Upper lobe of right lung (tissue), 1 donor: ENCODE data around the gene PRLH. TPM values are rescaled to one million over a fixed set of nuclear protein-coding genes. Genes with fewer than 3 reads are reported as not detected.
"Not testable (repeated sequence)": the region's sequence is repeated elsewhere in the genome, so short reads cannot be mapped to it uniquely, and the experiment has no call there.

Experiments
- ATAC-seq: fragments of 200-7000 bp; cut with Tn5 transposase; one replicate; pipeline ENCODE4 v1.9.1; 2020; ENCODE audit warnings: mild to moderate bottlenecking, moderate library complexity
- DNase-seq: peaks from one replicate; pipeline ENCODE4 v3.0.0-alpha.2; 2020
- H3K27ac ChIP-seq: fragments of 200-600 bp; one replicate; pipeline ENCODE4 v1.8.0; 2022
- H3K27me3 ChIP-seq: fragments of 200-600 bp; one replicate; pipeline ENCODE4 v1.8.0; 2022; ENCODE audit warnings: mild to moderate bottlenecking
- H3K36me3 ChIP-seq: fragments of 200-600 bp; one replicate; pipeline ENCODE4 v1.8.0; 2022
- H3K4me1 ChIP-seq: fragments of 200-600 bp; one replicate; pipeline ENCODE4 v1.8.0; 2022
- H3K4me3 ChIP-seq: fragments of 200-600 bp; one replicate; pipeline ENCODE4 v1.8.0; 2022; ENCODE audit warnings: mild to moderate bottlenecking
- H3K9me3 ChIP-seq: fragments of 200-600 bp; one replicate; pipeline ENCODE4 v1.8.0; 2022
- intact Hi-C: fragments of 100-400 bp; cut with DNase I; formaldehyde crosslinking; loops from one replicate; pipeline ENCODE4 v1.11.0; 2022
- total RNA-seq: library from RNA; stranded (reverse); fragmentation: NEBNext Ultra II Directional; extraction: Animal tissue kit (Norgen Biotek cat#: 25700); gene quantifications from one replicate; pipeline ENCODE4 v1.2.1, GENCODE V29; 2021
- TF ChIP-seq, protein P1 (sequence below): fragments of 200-600 bp; IDR thresholded peaks from one replicate; pipeline ENCODE4 v1.8.0; 2022; ENCODE audit warnings: antibody characterized with exemption
- donor health status: DM: no; HTN: yes; CAD: no; lungs with severe emphysema.

Gene PRLH
- total RNA-seq, 1 donor from 2014 or later, result not detected

DNA sequence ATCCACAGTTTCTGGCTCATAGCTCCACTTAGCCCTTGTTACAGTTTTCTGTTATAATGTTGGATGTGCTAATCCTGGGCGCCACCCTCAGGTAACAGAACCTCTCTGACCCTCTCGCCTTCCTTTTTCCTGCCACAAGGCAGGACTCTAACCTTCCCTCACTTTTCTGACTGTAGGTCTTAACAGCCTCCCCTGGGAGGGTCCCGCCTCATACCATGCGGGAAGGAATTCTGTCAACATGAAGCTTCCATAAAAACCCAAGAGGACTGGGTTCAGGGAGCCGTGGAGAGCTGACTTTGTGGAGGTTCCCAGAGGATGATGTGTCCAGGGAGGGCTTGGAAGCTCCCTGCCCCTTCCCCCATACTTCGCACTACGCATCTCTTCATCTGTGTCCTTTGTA, 36.0 kb downstream of the PRLH start:
- DNase-seq (no peak), ATAC-seq (no peak)
- intact Hi-C loops, result no loop called here
- H3K27me3 ChIP-seq, result no peaks in the 10 kb centered on the region
- peaks cover 12% of the 10 kb centered on the region for H3K4me1 ChIP-seq
- no peaks in the 10 kb centered on the region for H3K9me3 ChIP-seq
- H3K27ac ChIP-seq, result no peak overlapping the region
- TF ChIP-seq, protein P1, sequence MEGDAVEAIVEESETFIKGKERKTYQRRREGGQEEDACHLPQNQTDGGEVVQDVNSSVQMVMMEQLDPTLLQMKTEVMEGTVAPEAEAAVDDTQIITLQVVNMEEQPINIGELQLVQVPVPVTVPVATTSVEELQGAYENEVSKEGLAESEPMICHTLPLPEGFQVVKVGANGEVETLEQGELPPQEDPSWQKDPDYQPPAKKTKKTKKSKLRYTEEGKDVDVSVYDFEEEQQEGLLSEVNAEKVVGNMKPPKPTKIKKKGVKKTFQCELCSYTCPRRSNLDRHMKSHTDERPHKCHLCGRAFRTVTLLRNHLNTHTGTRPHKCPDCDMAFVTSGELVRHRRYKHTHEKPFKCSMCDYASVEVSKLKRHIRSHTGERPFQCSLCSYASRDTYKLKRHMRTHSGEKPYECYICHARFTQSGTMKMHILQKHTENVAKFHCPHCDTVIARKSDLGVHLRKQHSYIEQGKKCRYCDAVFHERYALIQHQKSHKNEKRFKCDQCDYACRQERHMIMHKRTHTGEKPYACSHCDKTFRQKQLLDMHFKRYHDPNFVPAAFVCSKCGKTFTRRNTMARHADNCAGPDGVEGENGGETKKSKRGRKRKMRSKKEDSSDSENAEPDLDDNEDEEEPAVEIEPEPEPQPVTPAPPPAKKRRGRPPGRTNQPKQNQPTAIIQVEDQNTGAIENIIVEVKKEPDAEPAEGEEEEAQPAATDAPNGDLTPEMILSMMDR, result no peak
- H3K36me3 ChIP-seq, result no peaks in the 10 kb centered on the region
- no peak overlapping the region for H3K4me3 ChIP-seq

DNA sequence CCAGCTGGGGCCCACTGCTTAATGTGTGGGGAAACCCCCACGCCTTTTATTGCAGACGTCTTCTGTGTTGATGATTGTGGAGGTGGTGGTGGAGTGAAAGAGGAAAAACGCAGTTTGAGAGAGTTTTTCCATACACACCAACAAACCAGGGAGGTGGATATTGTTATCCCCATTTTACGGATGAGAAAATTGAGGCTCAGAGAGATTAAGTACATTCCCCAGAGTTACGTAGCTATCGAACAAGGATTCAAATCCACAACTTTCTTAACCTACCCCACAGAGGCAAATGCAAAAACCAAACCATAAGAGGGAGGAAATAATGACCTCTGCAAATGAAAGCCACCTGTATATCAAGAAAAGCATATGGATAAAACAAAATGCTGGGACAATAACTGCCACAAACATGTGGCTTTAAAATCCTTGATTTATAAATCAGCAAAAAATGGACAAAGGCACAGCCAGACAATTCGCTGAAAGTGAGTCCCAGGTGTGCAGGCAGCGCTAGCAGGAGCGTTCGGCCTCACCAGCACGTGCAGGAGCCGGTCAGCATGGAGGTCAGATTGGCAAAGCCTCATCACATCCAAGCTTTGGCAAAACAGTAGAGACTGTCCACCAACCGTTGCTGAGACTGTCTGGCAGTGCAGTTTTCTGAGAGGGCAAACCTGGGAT, 36.8 kb downstream of the PRLH start:
- H3K27me3 ChIP-seq, result no peaks in the 10 kb centered on the region
- intact Hi-C loops, result no loop called here
- H3K4me1 ChIP-seq, result peaks cover 12% of the 10 kb centered on the region
- H3K27ac ChIP-seq, result peak overlapping the region; percentile 59
- DNase-seq (no peak), ATAC-seq (no peak)
- no peaks in the 10 kb centered on the region for H3K36me3 ChIP-seq
- no peak overlapping the region for H3K4me3 ChIP-seq
- TF ChIP-seq, protein P1, result no peak
- H3K9me3 ChIP-seq, result no peaks in the 10 kb centered on the region

DNA sequence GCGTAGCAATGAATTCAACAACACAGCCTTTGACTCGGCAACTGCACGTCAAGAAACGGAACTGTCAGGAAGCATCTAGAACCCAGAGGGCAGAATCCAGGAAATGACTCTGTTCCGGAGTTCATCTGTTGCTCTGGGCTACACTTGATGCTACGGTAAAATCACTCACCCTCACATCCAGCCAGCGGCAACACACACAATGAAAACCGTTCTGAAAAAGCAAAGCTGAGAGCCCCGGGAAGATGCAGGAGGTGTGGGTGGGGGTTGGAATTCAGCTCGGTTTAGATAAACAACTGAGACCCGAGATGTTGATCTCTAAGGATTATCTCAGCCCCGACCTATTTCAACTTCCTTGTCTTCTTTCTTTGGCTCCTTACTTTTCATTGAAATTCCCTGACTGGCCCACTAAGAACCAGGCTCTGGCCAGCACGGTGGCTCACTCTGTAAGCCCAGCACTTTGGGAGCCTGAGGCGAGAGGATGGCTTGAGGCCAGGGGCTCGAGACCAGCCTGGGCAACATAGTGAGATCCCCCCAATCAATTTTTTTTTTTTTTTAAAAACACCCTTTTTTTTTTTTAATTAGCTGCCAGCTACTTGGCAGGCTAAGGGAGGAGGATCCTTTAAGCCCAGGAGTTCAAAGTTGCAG, 37.5 kb downstream of the PRLH start:
- Histone ChIP-seq H3K27ac (peak overlapping the region; percentile 59), H3K27me3 (no peaks in the 10 kb centered on the region), H3K4me3 (no peak overlapping the region), H3K36me3 (no peaks in the 10 kb centered on the region), H3K9me3 (no peaks in the 10 kb centered on the region), H3K4me1 (peaks cover 12% of the 10 kb centered on the region)
- DNase-seq, result no peak
- intact Hi-C loops, result no loop called here
- TF ChIP-seq, protein P1, result no peak
- peak; percentile 76 for ATAC-seq

DNA sequence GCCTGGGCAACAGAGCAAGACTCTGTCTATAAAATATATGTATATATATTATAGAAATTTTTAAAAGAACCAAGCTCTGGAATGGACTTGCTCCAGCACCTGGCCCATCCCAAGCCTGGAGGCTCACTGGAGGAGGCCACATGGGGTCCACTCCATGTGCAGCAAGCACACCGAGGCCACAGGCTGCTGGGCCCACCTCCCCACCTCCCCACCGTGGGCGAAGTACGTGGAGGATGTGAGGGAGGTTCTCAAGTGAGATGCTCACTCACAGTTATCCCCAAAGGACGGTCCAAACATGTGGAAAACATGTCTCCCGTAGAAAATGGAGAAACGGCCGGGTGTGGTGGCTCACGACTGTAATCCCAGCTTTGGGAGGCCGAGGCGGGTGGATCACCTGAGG, 38.0 kb downstream of the PRLH start:
- H3K4me3 ChIP-seq, result no peak overlapping the region
- peak overlapping the region; percentile 55 for H3K27ac ChIP-seq
- no peaks in the 10 kb centered on the region for H3K9me3 ChIP-seq
- no peaks in the 10 kb centered on the region for H3K27me3 ChIP-seq
- H3K36me3 ChIP-seq, result no peaks in the 10 kb centered on the region
- H3K4me1 ChIP-seq, result peaks cover 12% of the 10 kb centered on the region
- ATAC-seq (no peak), DNase-seq (no peak)
- intact Hi-C loops, result no loop called here
- TF ChIP-seq, protein P1, result no peak

DNA sequence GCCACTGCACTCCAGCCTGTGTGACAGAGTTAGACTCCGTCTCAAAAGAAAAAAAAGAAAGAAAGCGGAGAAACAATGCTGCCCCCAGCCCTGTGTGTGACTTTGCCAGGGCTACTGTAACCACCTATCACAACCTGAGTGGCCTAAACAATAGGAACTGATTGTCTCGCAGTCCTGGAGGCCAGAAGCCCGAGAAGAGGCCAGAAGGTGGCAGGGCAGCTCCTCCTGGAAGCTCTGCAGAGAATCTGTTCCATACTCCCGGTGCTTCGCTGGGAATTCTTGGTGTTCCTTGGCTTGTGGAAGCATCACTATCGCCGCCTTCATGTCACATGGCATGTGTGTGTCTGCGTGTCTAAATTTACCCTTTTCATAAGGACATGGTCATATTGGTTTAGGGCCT, 38.6 kb downstream of the PRLH start:
- Histone ChIP-seq H3K27me3 (no peaks in the 10 kb centered on the region), H3K36me3 (no peaks in the 10 kb centered on the region), H3K4me1 (peaks cover 12% of the 10 kb centered on the region), H3K9me3 (no peaks in the 10 kb centered on the region), H3K27ac (no peak overlapping the region), H3K4me3 (no peak overlapping the region)
- TF ChIP-seq, protein P1, result peak; percentile 13
- peak; percentile 54 for ATAC-seq
- no peak for DNase-seq
- intact Hi-C loops, result no loop called here

DNA sequence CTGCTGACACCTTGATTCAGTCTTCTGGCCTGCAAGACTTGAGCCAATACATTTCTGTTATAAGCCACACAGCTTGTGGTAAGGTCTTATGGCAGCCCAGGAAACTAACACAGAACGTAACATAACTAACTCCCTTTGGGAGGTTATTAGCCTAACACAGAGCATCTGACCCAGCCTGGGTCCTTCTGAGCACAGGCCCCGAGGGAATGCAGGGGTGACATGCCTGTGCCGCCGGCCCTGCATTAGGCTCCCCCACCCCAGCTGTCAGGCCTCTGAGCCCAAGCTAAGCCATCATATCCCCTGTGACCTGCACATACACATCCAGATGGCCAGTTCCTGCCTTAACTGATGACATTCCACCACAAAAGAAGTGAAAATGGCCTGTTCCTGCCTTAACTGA, 40.1 kb downstream of the PRLH start:
- H3K9me3 ChIP-seq, H3K27ac ChIP-seq, H3K4me3 ChIP-seq, H3K27me3 ChIP-seq, intact Hi-C loops, H3K36me3 ChIP-seq, DNase-seq, ATAC-seq: not testable (repeated sequence)
- peaks cover 12% of the 10 kb centered on the region for H3K4me1 ChIP-seq
